Thymus (tissue), 11 donors: ENCODE measurements around the gene MFSD11. TPM values are rescaled to one million over a fixed set of nuclear protein-coding genes. Genes with fewer than 3 reads are reported as not detected.

Experiments used
- DNase-seq, 9 donors: peaks; one replicate each; pipeline ENCODE4 v3.0.0-alpha.2; 2013; ENCODE audit warnings: low spot score in 9 of 9, low read depth in 6 of 9, missing footprints in 1 of 9
- H3K27ac ChIP-seq, 2 donors: one replicate each; pipeline ENCODE4 v1.5.1; 2013; ENCODE audit warnings: control low read depth in 1 of 2, low read depth in 1 of 2, low read length in 1 of 2, mild to moderate bottlenecking in 1 of 2, moderate library complexity in 1 of 2
- H3K27me3 ChIP-seq, 2 donors: one replicate each; pipeline ENCODE4 v1.5.1; 2013; ENCODE audit warnings: low read length in 1 of 2; ENCODE audit not compliant: control insufficient read depth in 2 of 2, insufficient read depth in 1 of 2
- H3K36me3 ChIP-seq, 2 donors: one replicate each; pipeline ENCODE4 v1.5.1; 2013; ENCODE audit warnings: low read length in 1 of 2, mild to moderate bottlenecking in 1 of 2, moderate library complexity in 1 of 2; ENCODE audit not compliant: control insufficient read depth in 2 of 2, insufficient read depth in 2 of 2
- H3K4me1 ChIP-seq, 2 donors: one replicate each; pipeline ENCODE4 v1.5.1; 2013; ENCODE audit warnings: low read length in 2 of 2; ENCODE audit not compliant: control insufficient read depth in 2 of 2, insufficient read depth in 2 of 2
- H3K4me3 ChIP-seq, 2 donors: one replicate each; pipeline ENCODE4 v1.5.1; 2013; ENCODE audit warnings: low read length in 2 of 2, control low read depth in 1 of 2, mild to moderate bottlenecking in 1 of 2
- H3K9me3 ChIP-seq, 2 donors: one replicate each; pipeline ENCODE4 v1.5.1; 2013; ENCODE audit warnings: low read length in 1 of 2, mild to moderate bottlenecking in 1 of 2; ENCODE audit not compliant: control insufficient read depth in 2 of 2, insufficient read depth in 1 of 2
- WGBS: extraction: QIAGEN DNeasy Blood & Tissue Kit; methylation state at CpG from one replicate; pipeline ENCODE4 v1.1.7; 2013; 5-methylcytosine and 5-hydroxymethylcytosine counted together
- polyA plus RNA-seq: library from polyadenylated mRNA; stranded (reverse); fragments of 200-250 nt; gene quantifications from one replicate; pipeline ENCODE4 v1.2.3, GENCODE V29; 2013
- total RNA-seq: library from RNA; stranded (reverse); fragments of 120-200 nt; gene quantifications from one replicate; pipeline ENCODE4 v1.2.4, GENCODE V29; 2013
- donor health status: healthy.

The MFSD11 gene
- total and polyA plus RNA-seq, 2 donors, result 16.8 to 17.3 TPM

GRCh38 chr17:76816590-76817135, 78.7 kb downstream of the MFSD11 start:
- Histone ChIP-seq H3K36me3 (no peaks in the 10 kb centered on the region), H3K9me3 (no peaks in the 10 kb centered on the region), H3K27me3 (peaks cover 0 to 2% of the 10 kb centered on the region in 2 donors), H3K27ac (no peak overlapping the region), H3K4me3 (no peak overlapping the region), H3K4me1 (peaks cover 0 to 6% of the 10 kb centered on the region in 2 donors)
- DNase-seq, result peak; percentile 36 to 86 (median 59)
- WGBS, result 5% methylated on average over 8 of the region's 8 CpGs

DNA sequence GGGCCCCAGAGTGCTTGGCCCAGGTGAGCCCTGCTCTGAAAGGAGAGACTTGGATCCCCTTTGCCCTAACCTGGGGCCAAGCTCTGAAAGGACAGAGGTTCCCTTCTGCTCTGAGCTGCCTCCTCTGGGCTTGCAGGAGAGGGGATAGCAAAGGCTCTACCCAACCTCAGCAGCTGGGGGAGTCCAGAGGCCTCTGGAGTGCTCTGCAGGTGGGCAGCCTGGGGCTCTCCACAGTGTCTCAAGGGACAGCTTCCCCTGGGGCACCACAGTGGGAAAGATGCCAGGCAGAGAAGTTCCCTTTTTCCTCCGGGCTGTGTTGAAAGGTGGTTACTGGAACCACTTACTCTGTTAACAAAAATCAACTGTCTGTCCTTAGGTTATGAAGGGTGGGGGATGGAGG, 82.1 kb downstream of the MFSD11 start:
- peaks cover 0 to 4% of the 10 kb centered on the region in 2 donors for H3K27me3 ChIP-seq
- H3K9me3 ChIP-seq, result no peaks in the 10 kb centered on the region
- no peaks in the 10 kb centered on the region for H3K36me3 ChIP-seq
- no peak overlapping the region for H3K4me3 ChIP-seq
- DNase-seq, result no peak
- H3K27ac ChIP-seq, result no peak overlapping the region
- peaks cover 0 to 6% of the 10 kb centered on the region in 2 donors for H3K4me1 ChIP-seq
- WGBS, result 12% methylated on average over 1 of the region's 1 CpG

- no peak overlapping the region for H3K4me3 ChIP-seq
- H3K27ac ChIP-seq, result no peak overlapping the region
- no peaks in the 10 kb centered on the region for H3K36me3 ChIP-seq
- peaks cover 0 to 4% of the 10 kb centered on the region in 2 donors for H3K27me3 ChIP-seq
- H3K4me1 ChIP-seq, result peaks cover 0 to 6% of the 10 kb centered on the region in 2 donors
- DNase-seq, result no peak
- WGBS, result 97% methylated on average over 4 of the region's 4 CpGs
- H3K9me3 ChIP-seq, result no peaks in the 10 kb centered on the region
Observed at GRCh38 chr17:76820561-76820960, 82.6 kb downstream of the MFSD11 start.

- no peak overlapping the region for H3K4me3 ChIP-seq
- H3K27me3 ChIP-seq, result peaks cover 0 to 5% of the 10 kb centered on the region in 2 donors
- WGBS, result 91% methylated on average over 7 of the region's 7 CpGs
- no peak overlapping the region for H3K27ac ChIP-seq
- H3K4me1 ChIP-seq, result peaks cover 4 to 5% of the 10 kb centered on the region in 2 donors
- H3K36me3 ChIP-seq, result no peaks in the 10 kb centered on the region
- no peaks in the 10 kb centered on the region for H3K9me3 ChIP-seq
- DNase-seq, result no peak
Observed at GRCh38 chr17:76822184-76822778, 84.4 kb downstream of the MFSD11 start.

DNA sequence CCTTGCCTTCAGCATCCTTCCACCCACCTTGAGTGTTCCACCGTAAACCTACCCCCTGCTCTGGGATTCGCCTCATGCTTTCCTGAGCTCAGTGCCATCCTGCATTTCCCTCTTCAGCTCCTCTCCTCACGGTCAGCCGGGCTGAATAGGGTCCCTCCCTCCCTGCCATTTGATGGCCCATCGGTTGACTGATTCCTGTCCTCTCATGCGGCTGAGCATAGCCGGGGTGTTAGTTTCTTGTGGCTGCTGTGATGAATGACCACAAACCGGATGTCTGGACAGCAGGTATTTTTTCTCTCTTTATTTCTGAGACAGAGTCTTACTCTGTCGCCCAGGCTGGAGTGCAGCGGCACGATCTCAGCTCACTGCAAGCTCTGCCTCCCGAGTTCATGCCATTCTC, 86.2 kb downstream of the MFSD11 start:
- H3K27me3 ChIP-seq, result peaks cover 0 to 5% of the 10 kb centered on the region in 2 donors
- no peaks in the 10 kb centered on the region for H3K36me3 ChIP-seq
- H3K9me3 ChIP-seq, result no peaks in the 10 kb centered on the region
- DNase-seq, result no peak
- 89% methylated on average over 12 of the region's 12 CpGs for WGBS
- no peak overlapping the region for H3K4me3 ChIP-seq
- H3K4me1 ChIP-seq, result peaks cover 4 to 5% of the 10 kb centered on the region in 2 donors
- no peak overlapping the region for H3K27ac ChIP-seq

GRCh38 chr17:76826330-76827068, 88.6 kb downstream of the MFSD11 start:
- WGBS, result 69% methylated on average over 24 of the region's 24 CpGs
- H3K36me3 ChIP-seq, result no peaks in the 10 kb centered on the region
- peaks cover 0 to 3% of the 10 kb centered on the region in 2 donors for H3K27me3 ChIP-seq
- H3K9me3 ChIP-seq, result no peaks in the 10 kb centered on the region
- DNase-seq, result peak in 1 of 9 donors; percentile 32
- H3K4me1 ChIP-seq, result peaks cover 4 to 5% of the 10 kb centered on the region in 2 donors
- no peak overlapping the region for H3K4me3 ChIP-seq
- no peak overlapping the region for H3K27ac ChIP-seq

DNA sequence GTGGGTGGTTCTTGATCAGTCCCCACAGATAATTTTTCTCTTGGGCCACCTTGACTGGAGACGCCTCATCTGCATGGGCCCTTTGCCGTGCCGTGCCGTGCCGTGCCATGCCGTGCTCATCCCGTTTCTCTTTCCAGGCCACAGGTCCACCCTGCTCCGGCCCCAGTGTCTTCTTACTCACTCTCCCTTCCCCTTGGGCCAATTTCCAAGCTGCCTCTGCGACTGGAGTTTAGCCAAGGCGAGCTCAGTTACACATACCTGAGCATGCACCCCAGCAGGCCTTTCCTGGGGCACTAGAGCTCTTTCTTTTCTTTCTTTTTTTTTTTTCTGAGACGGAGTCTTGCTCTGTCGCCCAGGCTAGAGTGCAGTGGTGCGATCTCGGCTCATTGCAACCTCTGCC, 89.8 kb downstream of the MFSD11 start:
- no peak overlapping the region for H3K4me3 ChIP-seq
- no peaks in the 10 kb centered on the region for H3K9me3 ChIP-seq
- H3K4me1 ChIP-seq, result peaks cover 4 to 5% of the 10 kb centered on the region in 2 donors
- no peak overlapping the region for H3K27ac ChIP-seq
- peaks cover 0 to 3% of the 10 kb centered on the region in 2 donors for H3K27me3 ChIP-seq
- WGBS, result 89% methylated on average over 14 of the region's 14 CpGs
- no peak for DNase-seq
- H3K36me3 ChIP-seq, result no peaks in the 10 kb centered on the region
